Psoas muscle (tissue), 8 donors: Measurements from ENCODE around the gene CAPN15. TPM values are rescaled to one million over a fixed set of nuclear protein-coding genes. Genes with fewer than 3 reads are reported as not detected.

Source experiments
- ATAC-seq, 4 donors: fragments of 200-7000 bp; cut with Tn5 transposase; one replicate each; pipeline ENCODE4 v1.9.1; 2020; ENCODE audit warnings: moderate library complexity in 3 of 4, mild to moderate bottlenecking in 2 of 4
- DNase-seq, 2 donors: peaks; one replicate each; pipeline ENCODE4 v3.0.0-alpha.2; 2020
- H3K27ac ChIP-seq: fragments of 200-600 bp; one replicate; pipeline ENCODE4 v1.8.0; 2022
- H3K27me3 ChIP-seq, 3 donors: fragments of 200-600 bp in 1 of 3; one replicate each; pipeline versions ENCODE4 v1.6.1 to v1.8.0; 2013 to 2022; ENCODE audit warnings: low read length in 2 of 3, mild to moderate bottlenecking in 2 of 3, moderate library complexity in 1 of 3; ENCODE audit not compliant: insufficient read depth in 3 of 3
- H3K36me3 ChIP-seq, 2 donors: fragments of 200-600 bp in 1 of 2; one replicate each; pipeline versions ENCODE4 v1.6.1 to v1.8.0; 2013 to 2022; ENCODE audit warnings: low read depth in 1 of 2, mild to moderate bottlenecking in 1 of 2, moderate library complexity in 1 of 2; ENCODE audit not compliant: insufficient read depth in 1 of 2
- H3K4me1 ChIP-seq: fragments of 200-600 bp; one replicate; pipeline ENCODE4 v1.8.0; 2022
- H3K4me3 ChIP-seq: fragments of 200-600 bp; one replicate; pipeline ENCODE4 v1.8.0; 2022; ENCODE audit warnings: mild to moderate bottlenecking
- H3K9me3 ChIP-seq: fragments of 200-600 bp; one replicate; pipeline ENCODE4 v1.8.0; 2022
- CTCF ChIP-seq: fragments of 200-600 bp; IDR thresholded peaks from one replicate; pipeline ENCODE4 v1.8.0; 2022; ENCODE audit warnings: antibody characterized with exemption
- WGBS, 3 donors: extraction: QIAGEN DNeasy Blood & Tissue Kit; methylation state at CpG; one replicate each; pipeline versions ENCODE4 v1.1.6 to v1.1.7; 2013; 5-methylcytosine and 5-hydroxymethylcytosine counted together
- intact Hi-C, 2 donors: fragments of 100-400 bp; cut with DNase I; formaldehyde crosslinking; loops; one replicate each; pipeline versions ENCODE4 v1.11.0 to v1.14.2; 2022
- polyA plus RNA-seq, 3 donors: library from polyadenylated mRNA; stranded (reverse); fragments of 200-250 nt; gene quantifications; one replicate each; pipeline ENCODE4 v1.2.3, GENCODE V29; 2013
- total RNA-seq, 4 donors: library from RNA; stranded (reverse); fragmentation: NEBNext Ultra II Directional in 2 of 4; extraction: Animal tissue kit (Norgen Biotek cat#: 25700) in 2 of 4; gene quantifications; one replicate each; pipeline versions ENCODE4 v1.2.1 to v1.2.4, GENCODE V29; 2021 to 2023
- donor health status: healthy with polysubstance abuse.
- donor health status: DM: no; HTN: no; CAD: no; lungs with moderate emphysema.
- donor health status: Bipolar disorder and iron deficiency.
- donor health status: healthy.
- donor health status: DM: yes; HTN: yes; CAD: no.
- donor health status: DM: no; HTN: no; CAD: no.
- donor health status: DM: no; HTN: no; CAD: no.
- donor health status: DM: yes; HTN: yes; CAD: no.

CAPN15 gene
- total and polyA plus RNA-seq, 7 donors, result 14.9 to 32.1 (median 25.5) TPM

- peak; percentile 51 to 73 (median 56) for ATAC-seq
- Histone ChIP-seq H3K27me3 (no peaks in the 10 kb centered on the region), H3K36me3 (peaks cover 2 to 71% of the 10 kb centered on the region in 2 donors), H3K4me1 (no peaks in the 10 kb centered on the region), H3K4me3 (no peak overlapping the region), H3K9me3 (no peaks in the 10 kb centered on the region), H3K27ac (no peak overlapping the region)
- WGBS, 3 donors, result 64 to 82% (median 67%) methylated on average over 11 of the region's 11 CpGs
- intact Hi-C loops, result no loop called here
- no peak for DNase-seq
- TF ChIP-seq CTCF, result peak; percentile 29
Observed at GRCh38 chr16:495127-495748, 32.3 kb upstream of the CAPN15 start.

GRCh38 chr16:496097-496886 lies 31.2 kb upstream of the CAPN15 start:
- ATAC-seq (no peak), DNase-seq (no peak)
- intact Hi-C loops, result no loop called here
- H3K4me1 ChIP-seq, result no peaks in the 10 kb centered on the region
- no peaks in the 10 kb centered on the region for H3K27me3 ChIP-seq
- WGBS, 3 donors, result 84 to 85% (median 85%) methylated on average over 21 of the region's 21 CpGs
- no peak overlapping the region for H3K27ac ChIP-seq
- no peak overlapping the region for H3K4me3 ChIP-seq
- peaks cover 2 to 60% of the 10 kb centered on the region in 2 donors for H3K36me3 ChIP-seq
- no peak for TF ChIP-seq CTCF
- no peaks in the 10 kb centered on the region for H3K9me3 ChIP-seq

GRCh38 chr16:497258-497657 lies 30.3 kb upstream of the CAPN15 start:
- 84 to 91% (median 85%) methylated on average over 11 of the region's 11 CpGs for WGBS, 3 donors
- no peak for ATAC-seq
- intact Hi-C loops, result no loop called here
- no peak for DNase-seq
- Histone ChIP-seq H3K27ac (no peak overlapping the region), H3K9me3 (no peaks in the 10 kb centered on the region), H3K4me3 (no peak overlapping the region), H3K36me3 (peaks cover 2 to 51% of the 10 kb centered on the region in 2 donors), H3K4me1 (no peaks in the 10 kb centered on the region), H3K27me3 (no peaks in the 10 kb centered on the region)
- no peak for TF ChIP-seq CTCF

DNA sequence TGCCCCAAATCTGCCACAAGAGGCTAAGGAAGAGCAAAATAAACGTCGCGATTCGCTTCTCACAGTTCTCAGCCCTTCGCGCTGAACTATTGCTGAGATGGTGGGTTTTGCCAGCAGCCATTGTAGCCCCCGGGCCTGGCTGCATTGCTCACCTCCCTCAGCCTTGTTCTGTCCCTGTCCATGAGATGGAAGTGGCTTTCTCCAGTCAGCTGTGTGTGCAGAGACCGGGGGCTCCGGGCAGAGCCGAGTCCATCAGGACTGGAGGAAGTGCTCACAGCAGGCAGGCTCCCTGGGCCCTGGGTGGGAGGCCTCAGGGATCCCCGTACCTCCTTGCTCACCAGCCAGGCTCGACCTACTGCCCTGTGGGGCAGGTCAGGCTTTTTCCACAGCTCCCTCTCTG lies 27.6 kb upstream of the CAPN15 start:
- H3K36me3 ChIP-seq, result peaks cover 2 to 48% of the 10 kb centered on the region in 2 donors
- WGBS, 3 donors, result 87 to 90% (median 89%) methylated on average over 12 of the region's 12 CpGs
- H3K27ac ChIP-seq, result no peak overlapping the region
- DNase-seq (no peak), ATAC-seq (peak in 1 of 4 donors; percentile 5)
- TF ChIP-seq CTCF, result no peak
- no peak overlapping the region for H3K4me3 ChIP-seq
- H3K27me3 ChIP-seq, result no peaks in the 10 kb centered on the region
- H3K4me1 ChIP-seq, result no peaks in the 10 kb centered on the region
- H3K9me3 ChIP-seq, result no peaks in the 10 kb centered on the region
- intact Hi-C loops, result no loop called here
